Esophagus (tissue), 2 donors: ENCODE measurements around the gene SH3RF2. TPM values are rescaled to one million over a fixed set of nuclear protein-coding genes. Genes with fewer than 3 reads are reported as not detected.

Source experiments
- H3K27ac ChIP-seq, 2 donors: one replicate each; pipeline ENCODE4 v1.5.1; 2013; ENCODE audit warnings: low read depth in 2 of 2, mild to moderate bottlenecking in 2 of 2, inconsistent platforms in 1 of 2, low read length in 1 of 2, moderate library complexity in 1 of 2
- H3K27me3 ChIP-seq, 2 donors: one replicate each; pipeline ENCODE4 v1.6.1; 2013; ENCODE audit warnings: low read length in 2 of 2, control low read depth in 1 of 2, mild to moderate bottlenecking in 1 of 2; ENCODE audit not compliant: insufficient read depth in 2 of 2, control insufficient read depth in 1 of 2
- H3K36me3 ChIP-seq, 2 donors: one replicate each; pipeline ENCODE4 v1.6.1; 2013; ENCODE audit warnings: low read length in 1 of 2; ENCODE audit not compliant: control insufficient read depth in 2 of 2, insufficient read depth in 2 of 2
- H3K4me1 ChIP-seq, 2 donors: one replicate each; pipeline ENCODE4 v1.6.1; 2013; ENCODE audit warnings: low read length in 1 of 2; ENCODE audit not compliant: control insufficient read depth in 2 of 2, insufficient read depth in 2 of 2
- H3K4me3 ChIP-seq, 2 donors: one replicate each; pipeline ENCODE4 v1.5.1; 2013; ENCODE audit warnings: low read length in 2 of 2, mild to moderate bottlenecking in 2 of 2, low read depth in 1 of 2, moderate library complexity in 1 of 2
- H3K9me3 ChIP-seq, 2 donors: one replicate each; pipeline ENCODE4 v1.6.1; 2013; ENCODE audit warnings: mild to moderate bottlenecking in 2 of 2, low read depth in 1 of 2, low read length in 1 of 2, moderate library complexity in 1 of 2; ENCODE audit not compliant: control insufficient read depth in 2 of 2, insufficient read depth in 1 of 2
- WGBS, 2 donors: extraction: QIAGEN DNeasy Blood & Tissue Kit; methylation state at CpG; one replicate each; pipeline ENCODE4 v1.1.7; 2013; 5-methylcytosine and 5-hydroxymethylcytosine counted together
- polyA plus RNA-seq, 2 donors: library from polyadenylated mRNA; stranded (reverse); fragments of 200-250 nt; gene quantifications; one replicate each; pipeline ENCODE4 v1.2.3, GENCODE V29; 2013
- donor health status: healthy with polysubstance abuse.
- donor health status: Bipolar disorder and iron deficiency.

Gene SH3RF2
- polyA plus RNA-seq, 2 donors: 24.9 to 43.2 TPM

DNA sequence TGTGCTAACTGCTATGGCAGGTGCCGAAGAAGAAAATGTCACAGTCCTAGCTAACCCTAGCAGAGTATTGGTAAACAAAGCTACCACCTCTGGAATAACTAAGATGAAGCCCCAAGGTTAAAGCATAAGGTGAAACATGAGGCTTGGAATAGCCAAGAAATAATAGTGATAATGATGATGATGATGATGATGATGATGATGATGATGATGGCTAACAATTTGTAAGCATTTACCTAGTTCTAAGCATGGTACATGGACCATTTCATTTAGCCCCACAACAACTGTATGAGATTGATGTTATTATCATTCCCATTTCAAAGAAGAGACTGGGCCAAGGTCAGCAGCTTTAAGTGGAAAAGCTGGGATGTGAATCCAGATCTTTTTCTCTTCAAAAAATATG, 35.3 kb downstream of the SH3RF2 start:
- H3K27ac ChIP-seq: no peak overlapping the region
- peaks cover 0 to 2% of the 10 kb centered on the region in 2 donors for H3K4me1 ChIP-seq
- H3K4me3 ChIP-seq: no peak overlapping the region
- no peaks in the 10 kb centered on the region for H3K27me3 ChIP-seq
- 95 to 97% methylated on average over 1 of the region's 1 CpG for WGBS, 2 donors
- H3K9me3 ChIP-seq: no peaks in the 10 kb centered on the region
- H3K36me3 ChIP-seq: peaks cover 0 to 6% of the 10 kb centered on the region in 2 donors

- Histone ChIP-seq H3K4me1 (peaks cover 0 to 2% of the 10 kb centered on the region in 2 donors), H3K4me3 (no peak overlapping the region), H3K36me3 (peaks cover 0 to 6% of the 10 kb centered on the region in 2 donors), H3K27me3 (no peaks in the 10 kb centered on the region), H3K27ac (no peak overlapping the region), H3K9me3 (no peaks in the 10 kb centered on the region)
- 68 to 81% methylated on average over 3 of the region's 3 CpGs for WGBS, 2 donors
Measured at GRCh38 chr5:145975001-145975360, 38.6 kb downstream of the SH3RF2 start.

- WGBS, 2 donors: 40 to 41% methylated on average over 3 of the region's 3 CpGs
- peaks cover 0 to 2% of the 10 kb centered on the region in 2 donors for H3K4me1 ChIP-seq
- no peak overlapping the region for H3K4me3 ChIP-seq
- no peaks in the 10 kb centered on the region for H3K9me3 ChIP-seq
- H3K27me3 ChIP-seq: no peaks in the 10 kb centered on the region
- H3K27ac ChIP-seq: no peak overlapping the region
- H3K36me3 ChIP-seq: peaks cover 0 to 6% of the 10 kb centered on the region in 2 donors
Measured at GRCh38 chr5:145975361-145976066, 39.1 kb downstream of the SH3RF2 start.

DNA sequence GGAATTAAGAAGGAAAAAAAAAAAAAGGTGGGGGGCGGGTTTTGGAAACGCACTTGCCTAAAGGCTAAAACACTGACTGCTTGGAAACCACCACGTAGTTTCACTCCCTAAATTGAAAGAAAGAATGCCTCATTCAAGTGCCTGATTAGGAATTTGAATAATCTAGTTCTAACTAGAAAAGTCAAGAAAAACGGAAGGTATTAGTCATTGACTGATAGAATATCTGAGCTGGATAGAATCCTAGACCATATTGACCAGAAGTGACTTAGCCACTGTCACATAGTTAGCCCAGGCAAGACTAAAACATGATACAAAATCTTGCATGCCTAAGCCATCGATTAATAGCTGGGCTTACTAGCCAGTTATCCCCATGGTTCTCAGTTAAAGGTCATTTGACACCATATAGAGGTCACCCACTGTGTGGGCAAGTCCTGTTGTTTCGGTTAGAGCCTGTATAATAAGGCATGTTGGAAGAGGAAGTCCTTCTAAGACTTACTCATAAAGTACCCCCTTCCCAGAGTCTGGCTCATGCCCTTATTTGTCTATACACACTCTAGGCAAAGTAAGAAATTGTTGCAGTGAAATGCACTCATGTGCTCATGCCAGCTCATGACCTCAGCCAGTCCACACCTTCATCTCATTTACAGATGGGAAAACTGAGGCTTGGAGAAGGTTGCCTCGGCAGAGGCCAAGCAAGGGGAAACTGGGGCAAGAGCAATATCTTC, 40.2 kb downstream of the SH3RF2 start:
- 49 to 53% methylated on average over 7 of the region's 7 CpGs for WGBS, 2 donors
- Histone ChIP-seq H3K4me3 (no peak overlapping the region), H3K9me3 (no peaks in the 10 kb centered on the region), H3K27me3 (no peaks in the 10 kb centered on the region), H3K4me1 (peaks cover 0 to 2% of the 10 kb centered on the region in 2 donors), H3K36me3 (peaks cover 0 to 6% of the 10 kb centered on the region in 2 donors), H3K27ac (peak overlapping the region in 1 of 2 donors; percentile 22)

GRCh38 chr5:145978171-145978570, 41.8 kb downstream of the SH3RF2 start:
- no peaks in the 10 kb centered on the region for H3K9me3 ChIP-seq
- no peaks in the 10 kb centered on the region for H3K27me3 ChIP-seq
- peaks cover 0 to 2% of the 10 kb centered on the region in 2 donors for H3K36me3 ChIP-seq
- H3K4me1 ChIP-seq: peaks cover 0 to 2% of the 10 kb centered on the region in 2 donors
- H3K27ac ChIP-seq: no peak overlapping the region
- 63 to 66% methylated on average over 3 of the region's 3 CpGs for WGBS, 2 donors
- no peak overlapping the region for H3K4me3 ChIP-seq

- 34 to 36% methylated on average over 1 of the region's 1 CpG for WGBS, 2 donors
- no peak overlapping the region for H3K27ac ChIP-seq
- H3K4me3 ChIP-seq: no peak overlapping the region
- H3K27me3 ChIP-seq: no peaks in the 10 kb centered on the region
- peaks cover 0 to 2% of the 10 kb centered on the region in 2 donors for H3K36me3 ChIP-seq
- H3K4me1 ChIP-seq: peaks cover 0 to 5% of the 10 kb centered on the region in 2 donors
- no peaks in the 10 kb centered on the region for H3K9me3 ChIP-seq
Measured at GRCh38 chr5:145978708-145979107, 42.3 kb downstream of the SH3RF2 start.

DNA sequence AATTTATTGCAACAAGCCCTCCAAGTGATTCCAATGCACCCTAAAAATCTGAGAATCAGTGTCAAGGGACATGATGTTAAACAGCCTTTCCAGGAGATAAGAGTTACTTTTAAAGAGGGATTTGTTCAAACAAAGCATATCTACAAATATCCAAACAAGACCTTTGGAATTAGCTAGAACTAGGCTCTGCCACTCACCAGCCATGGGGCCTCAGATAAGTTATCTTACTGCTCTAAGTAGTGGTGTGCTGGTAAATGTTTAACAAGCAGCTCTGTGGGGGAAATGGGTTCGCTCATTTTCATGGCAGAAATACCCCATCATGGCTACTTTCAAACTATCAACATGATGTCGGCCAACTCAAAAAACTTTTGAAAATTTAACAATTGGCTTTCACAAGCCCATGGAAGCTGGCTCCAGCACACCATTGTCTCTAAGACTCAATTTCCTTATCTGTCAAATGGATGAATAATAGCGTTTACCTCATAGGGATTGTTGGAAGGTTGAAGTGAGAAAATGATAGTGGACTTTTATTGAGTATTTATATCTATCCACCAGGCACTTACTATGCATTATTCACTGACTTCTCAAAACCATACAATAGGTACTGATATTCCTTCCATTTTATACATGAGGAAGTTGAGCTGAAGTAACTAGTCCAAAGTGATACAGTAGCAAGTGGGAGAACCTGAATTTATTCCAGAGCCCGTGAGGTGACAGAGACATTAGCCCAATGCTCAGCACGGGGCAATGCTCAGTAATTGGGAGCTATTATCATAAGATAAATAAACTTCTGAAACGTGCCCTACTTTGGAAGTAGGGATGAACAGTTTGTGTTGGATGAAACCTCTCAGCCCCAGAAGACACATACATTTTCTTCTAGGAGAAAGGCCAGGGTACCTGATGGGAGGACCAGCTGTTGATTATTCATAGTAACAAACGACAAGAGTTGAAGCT, 43.2 kb downstream of the SH3RF2 start:
- H3K4me3 ChIP-seq: no peak overlapping the region
- H3K9me3 ChIP-seq: no peaks in the 10 kb centered on the region
- H3K27ac ChIP-seq: no peak overlapping the region
- peaks cover 0 to 5% of the 10 kb centered on the region in 2 donors for H3K4me1 ChIP-seq
- H3K27me3 ChIP-seq: no peaks in the 10 kb centered on the region
- WGBS, 2 donors: 56 to 73% methylated on average over 7 of the region's 7 CpGs
- no peaks in the 10 kb centered on the region for H3K36me3 ChIP-seq

- no peaks in the 10 kb centered on the region for H3K9me3 ChIP-seq
- no peaks in the 10 kb centered on the region for H3K36me3 ChIP-seq
- no peaks in the 10 kb centered on the region for H3K27me3 ChIP-seq
- H3K4me3 ChIP-seq: no peak overlapping the region
- peaks cover 0 to 5% of the 10 kb centered on the region in 2 donors for H3K4me1 ChIP-seq
- WGBS, 2 donors: 89 to 93% methylated on average over 1 of the region's 1 CpG
- H3K27ac ChIP-seq: no peak overlapping the region
Measured at GRCh38 chr5:145980259-145980658, 43.9 kb downstream of the SH3RF2 start.

- Histone ChIP-seq H3K36me3 (no peaks in the 10 kb centered on the region), H3K4me1 (peaks cover 0 to 5% of the 10 kb centered on the region in 2 donors), H3K4me3 (no peak overlapping the region), H3K9me3 (no peaks in the 10 kb centered on the region), H3K27me3 (no peaks in the 10 kb centered on the region), H3K27ac (no peak overlapping the region)
- 90 to 94% methylated on average over 2 of the region's 2 CpGs for WGBS, 2 donors
Measured at GRCh38 chr5:145980718-145981117, 44.3 kb downstream of the SH3RF2 start.
